Measurements from ENCODE around the gene CGA. TPM values are rescaled to one million over a fixed set of nuclear protein-coding genes. Genes with fewer than 3 reads are reported as not detected.
"Not testable (repeated sequence)": the region's sequence is repeated elsewhere in the genome, so short reads cannot be mapped to it uniquely, and the experiment has no call there.

The CGA gene
- 10 to 100 TPM in 1 of 2 donors, not detected in 1; 10.0 TPM for total RNA-seq
- polyA plus RNA-seq (ENCODE audit: insufficient read length in 2 of 2), result 1 to 10 TPM in 1 of 2 donors, under 1 TPM in 1; 0.59 to 1.9 TPM
- long read RNA-seq, donor 1, transcript CGA-204 (4 exons, 1,010 nt), result major isoform, 8 of 8 reads
- long read RNA-seq, donor 1, partial matches to known transcripts, result 0 of 8 reads
- long read RNA-seq, donor 1, other reads (novel, unspliced or antisense), result 0 of 8 reads
- long read RNA-seq, donor 2, partial matches to known transcripts, result 0 of 2 reads
- long read RNA-seq, donor 2, other reads (novel, unspliced or antisense), result 0 of 2 reads
- long read RNA-seq, donor 3, result 0 reads
- long read RNA-seq, donor 4, result 0 reads

DNA sequence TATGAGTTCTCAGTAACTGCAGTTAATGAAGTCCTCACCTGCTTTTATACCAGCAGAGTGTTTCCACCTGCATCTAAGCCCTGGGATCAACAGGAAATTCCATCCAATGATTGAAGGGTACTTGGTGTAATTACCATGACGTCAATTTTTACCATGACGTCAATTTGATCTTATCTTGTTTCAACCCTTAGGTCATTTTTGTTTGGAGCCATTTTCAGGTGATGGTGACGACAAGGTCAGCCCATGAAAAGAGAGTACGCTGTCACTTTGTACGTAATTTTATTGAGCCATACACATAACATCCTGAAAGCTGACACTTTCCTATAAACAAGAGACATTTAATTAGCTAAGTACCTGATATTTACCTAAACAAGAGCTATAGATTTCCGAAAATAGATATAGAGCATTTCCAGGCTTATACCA, at the start of gene CGA:
CGA (minus strand) TSS at position 20 of the 423 bp plus-strand sequence. CDS start 6,906 bp downstream, outside the sequence.
- no peaks in the 10 kb centered on the region for H3K9me3 ChIP-seq (ENCODE audit: control insufficient read depth, insufficient read depth, low read length)
- no peaks in the 10 kb centered on the region for H3K36me3 ChIP-seq (ENCODE audit: control insufficient read depth, insufficient read depth, low read length)
- no peaks in the 10 kb centered on the region for H3K4me1 ChIP-seq (ENCODE audit: control insufficient read depth, insufficient read depth, low read length)
- H3K27ac ChIP-seq (ENCODE audit: low read depth, low read length), result no peak within 1 kb of the TSS
- no peak within 1 kb of the TSS for H3K4me3 ChIP-seq (ENCODE audit: low read depth, low read length)
- WGBS (ENCODE audit: insufficient coverage), result 85% methylated on average over 4 of the region's 6 CpGs
- DNase-seq (ENCODE audit: low read depth in 4 of 6, low spot score in 6 of 6), result no peak
- no peaks in the 10 kb centered on the region for H3K27me3 ChIP-seq (ENCODE audit: control insufficient read depth, insufficient read depth, low read length)

GRCh38 chr6:87139927-87140326, 45.0 kb upstream of the CGA start:
- not testable (repeated sequence) for H3K27ac ChIP-seq (ENCODE audit: low read depth, low read length); H3K27me3 ChIP-seq (ENCODE audit: control insufficient read depth, insufficient read depth, low read length); H3K4me3 ChIP-seq (ENCODE audit: low read depth, low read length); H3K9me3 ChIP-seq (ENCODE audit: control insufficient read depth, insufficient read depth, low read length); H3K4me1 ChIP-seq (ENCODE audit: control insufficient read depth, insufficient read depth, low read length); DNase-seq (ENCODE audit: low read depth in 4 of 6, low spot score in 6 of 6); H3K36me3 ChIP-seq (ENCODE audit: control insufficient read depth, insufficient read depth, low read length)
- WGBS (ENCODE audit: insufficient coverage), result 96% methylated on average over 8 of the region's 8 CpGs

- H3K9me3 ChIP-seq (ENCODE audit: control insufficient read depth, insufficient read depth, low read length), result no peaks in the 10 kb centered on the region
- no peak overlapping the region for H3K4me3 ChIP-seq (ENCODE audit: low read depth, low read length)
- H3K36me3 ChIP-seq (ENCODE audit: control insufficient read depth, insufficient read depth, low read length), result no peaks in the 10 kb centered on the region
- peak in 1 of 6 donors; percentile 32 for DNase-seq (ENCODE audit: low read depth in 4 of 6, low spot score in 6 of 6)
- no peak overlapping the region for H3K27ac ChIP-seq (ENCODE audit: low read depth, low read length)
- H3K27me3 ChIP-seq (ENCODE audit: control insufficient read depth, insufficient read depth, low read length), result no peaks in the 10 kb centered on the region
- 83% methylated on average over 1 of the region's 1 CpG for WGBS (ENCODE audit: insufficient coverage)
- no peaks in the 10 kb centered on the region for H3K4me1 ChIP-seq (ENCODE audit: control insufficient read depth, insufficient read depth, low read length)
Observed at GRCh38 chr6:87139236-87139635, 44.3 kb upstream of the CGA start.

GRCh38 chr6:87136963-87137362, 42.1 kb upstream of the CGA start:
- WGBS (ENCODE audit: insufficient coverage), result 29% methylated on average over 1 of the region's 1 CpG

DNA sequence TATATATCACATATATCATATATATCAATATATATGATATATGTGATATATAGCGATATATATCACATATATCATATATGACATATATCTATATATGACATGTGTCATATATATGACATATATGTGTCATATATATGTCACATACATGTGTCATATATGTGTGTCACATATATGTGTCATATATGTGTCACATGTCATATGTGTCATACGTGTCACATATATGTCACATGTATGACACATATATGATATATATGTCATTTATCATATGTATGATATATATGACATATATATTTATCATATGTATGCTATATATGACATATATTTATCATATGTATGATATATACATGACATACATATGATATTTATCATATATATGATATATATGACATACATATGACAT, 32.8 kb upstream of the CGA start:
- DNase-seq (ENCODE audit: low read depth in 4 of 6, low spot score in 6 of 6), result no peak
- Histone ChIP-seq H3K27ac (ENCODE audit: low read depth, low read length) (no peak overlapping the region), H3K4me1 (ENCODE audit: control insufficient read depth, insufficient read depth, low read length) (no peaks in the 10 kb centered on the region), H3K36me3 (ENCODE audit: control insufficient read depth, insufficient read depth, low read length) (no peaks in the 10 kb centered on the region), H3K27me3 (ENCODE audit: control insufficient read depth, insufficient read depth, low read length) (no peaks in the 10 kb centered on the region), H3K9me3 (ENCODE audit: control insufficient read depth, insufficient read depth, low read length) (no peaks in the 10 kb centered on the region), H3K4me3 (ENCODE audit: low read depth, low read length) (no peak overlapping the region)
- WGBS (ENCODE audit: insufficient coverage), result no CpG with 5 or more reads among the region's 2 CpGs

More at GRCh38 chr6:87136963-87137362, 42.1 kb upstream of the CGA start:
- no peak overlapping the region for H3K27ac ChIP-seq (ENCODE audit: low read depth, low read length)
- DNase-seq (ENCODE audit: low read depth in 4 of 6, low spot score in 6 of 6), result no peak
- no peaks in the 10 kb centered on the region for H3K36me3 ChIP-seq (ENCODE audit: control insufficient read depth, insufficient read depth, low read length)
- no peaks in the 10 kb centered on the region for H3K9me3 ChIP-seq (ENCODE audit: control insufficient read depth, insufficient read depth, low read length)
- H3K27me3 ChIP-seq (ENCODE audit: control insufficient read depth, insufficient read depth, low read length), result no peaks in the 10 kb centered on the region
- no peak overlapping the region for H3K4me3 ChIP-seq (ENCODE audit: low read depth, low read length)
- H3K4me1 ChIP-seq (ENCODE audit: control insufficient read depth, insufficient read depth, low read length), result no peaks in the 10 kb centered on the region

GRCh38 chr6:87126501-87126900, 31.6 kb upstream of the CGA start:
- Histone ChIP-seq H3K4me3 (ENCODE audit: low read depth, low read length) (no peak overlapping the region), H3K4me1 (ENCODE audit: control insufficient read depth, insufficient read depth, low read length) (no peaks in the 10 kb centered on the region), H3K9me3 (ENCODE audit: control insufficient read depth, insufficient read depth, low read length) (no peaks in the 10 kb centered on the region), H3K27me3 (ENCODE audit: control insufficient read depth, insufficient read depth, low read length) (no peaks in the 10 kb centered on the region), H3K36me3 (ENCODE audit: control insufficient read depth, insufficient read depth, low read length) (no peaks in the 10 kb centered on the region), H3K27ac (ENCODE audit: low read depth, low read length) (no peak overlapping the region)
- no CpG with 5 or more reads among the region's 1 CpG for WGBS (ENCODE audit: insufficient coverage)
- DNase-seq (ENCODE audit: low read depth in 4 of 6, low spot score in 6 of 6), result no peak

DNA sequence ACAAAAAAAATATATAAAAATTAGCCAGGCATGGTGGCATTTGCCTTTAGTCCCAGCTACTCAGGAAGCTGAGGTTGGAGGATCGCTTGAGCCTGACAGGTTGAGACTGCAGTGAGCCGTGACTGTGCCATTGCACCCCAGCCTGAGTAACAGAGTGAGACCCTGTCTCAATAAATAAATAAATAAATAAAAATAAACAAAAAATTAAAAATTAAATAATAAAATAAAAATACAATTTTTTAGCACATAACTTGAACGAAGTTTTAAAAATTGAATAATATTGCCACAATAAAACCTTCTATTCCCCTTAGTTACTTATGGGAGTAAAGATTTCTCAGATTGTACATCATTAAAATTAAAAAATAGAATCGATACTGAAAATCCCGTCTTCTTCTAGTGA, 29.2 kb upstream of the CGA start:
- no CpG with 5 or more reads among the region's 5 CpGs for WGBS (ENCODE audit: insufficient coverage)
- H3K27me3 ChIP-seq (ENCODE audit: control insufficient read depth, insufficient read depth, low read length), result no peaks in the 10 kb centered on the region
- H3K27ac ChIP-seq (ENCODE audit: low read depth, low read length), result no peak overlapping the region
- H3K36me3 ChIP-seq (ENCODE audit: control insufficient read depth, insufficient read depth, low read length), result no peaks in the 10 kb centered on the region
- no peak for DNase-seq (ENCODE audit: low read depth in 4 of 6, low spot score in 6 of 6)
- no peaks in the 10 kb centered on the region for H3K4me1 ChIP-seq (ENCODE audit: control insufficient read depth, insufficient read depth, low read length)
- no peaks in the 10 kb centered on the region for H3K9me3 ChIP-seq (ENCODE audit: control insufficient read depth, insufficient read depth, low read length)
- H3K4me3 ChIP-seq (ENCODE audit: low read depth, low read length), result no peak overlapping the region

GRCh38 chr6:87122477-87122876, 27.6 kb upstream of the CGA start:
- no peak overlapping the region for H3K4me3 ChIP-seq (ENCODE audit: low read depth, low read length)
- no peaks in the 10 kb centered on the region for H3K9me3 ChIP-seq (ENCODE audit: control insufficient read depth, insufficient read depth, low read length)
- H3K4me1 ChIP-seq (ENCODE audit: control insufficient read depth, insufficient read depth, low read length), result no peaks in the 10 kb centered on the region
- no peaks in the 10 kb centered on the region for H3K27me3 ChIP-seq (ENCODE audit: control insufficient read depth, insufficient read depth, low read length)
- DNase-seq (ENCODE audit: low read depth in 4 of 6, low spot score in 6 of 6), result no peak
- H3K27ac ChIP-seq (ENCODE audit: low read depth, low read length), result no peak overlapping the region
- no peaks in the 10 kb centered on the region for H3K36me3 ChIP-seq (ENCODE audit: control insufficient read depth, insufficient read depth, low read length)
- 45% methylated on average over 47 of the region's 51 CpGs for WGBS (ENCODE audit: insufficient coverage)

DNA sequence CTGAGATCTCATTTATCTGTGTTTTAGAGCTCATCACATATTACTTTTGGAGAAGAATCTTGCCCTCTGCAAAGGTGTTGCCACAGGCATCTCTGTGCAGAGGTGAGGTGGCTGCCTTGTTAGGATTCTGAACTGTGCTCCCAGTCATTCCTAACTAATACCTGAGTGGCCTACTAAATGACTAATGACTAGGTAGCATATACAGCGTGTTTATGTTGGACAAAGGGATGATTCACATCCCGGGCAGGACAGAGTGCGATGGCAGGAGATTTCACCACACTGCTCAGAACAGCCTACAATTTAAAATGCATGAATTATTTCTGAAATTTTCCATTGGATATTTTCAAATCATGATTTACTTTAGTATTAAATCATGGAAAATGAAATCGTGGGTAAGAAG, 23.1 kb upstream of the CGA start:
- no peaks in the 10 kb centered on the region for H3K36me3 ChIP-seq (ENCODE audit: control insufficient read depth, insufficient read depth, low read length)
- WGBS (ENCODE audit: insufficient coverage), result no CpG with 5 or more reads among the region's 4 CpGs
- H3K4me1 ChIP-seq (ENCODE audit: control insufficient read depth, insufficient read depth, low read length), result no peaks in the 10 kb centered on the region
- H3K27me3 ChIP-seq (ENCODE audit: control insufficient read depth, insufficient read depth, low read length), result no peaks in the 10 kb centered on the region
- no peak overlapping the region for H3K27ac ChIP-seq (ENCODE audit: low read depth, low read length)
- no peak overlapping the region for H3K4me3 ChIP-seq (ENCODE audit: low read depth, low read length)
- DNase-seq (ENCODE audit: low read depth in 4 of 6, low spot score in 6 of 6), result no peak
- H3K9me3 ChIP-seq (ENCODE audit: control insufficient read depth, insufficient read depth, low read length), result no peaks in the 10 kb centered on the region

DNA sequence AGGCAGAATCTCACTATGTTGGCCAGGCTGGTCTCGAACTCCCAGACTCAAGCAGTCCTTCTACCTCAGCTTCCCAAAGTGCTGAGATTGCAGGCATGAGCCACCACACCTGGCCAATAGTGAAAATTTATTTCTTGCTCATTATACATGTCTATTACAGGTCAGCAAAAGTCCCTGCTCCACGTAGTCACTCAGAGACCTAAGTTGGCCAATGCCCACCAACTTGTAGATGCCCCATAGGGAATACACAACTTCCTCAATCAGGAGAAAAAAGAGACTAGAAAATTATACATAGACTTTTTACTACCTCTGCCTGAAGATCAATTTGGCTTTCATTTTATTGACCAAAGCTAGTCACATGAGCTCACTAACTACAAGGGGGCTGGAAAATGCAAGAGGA, 22.0 kb upstream of the CGA start:
- Histone ChIP-seq H3K27me3 (ENCODE audit: control insufficient read depth, insufficient read depth, low read length) (no peaks in the 10 kb centered on the region), H3K4me3 (ENCODE audit: low read depth, low read length) (no peak overlapping the region), H3K27ac (ENCODE audit: low read depth, low read length) (no peak overlapping the region), H3K9me3 (ENCODE audit: control insufficient read depth, insufficient read depth, low read length) (no peaks in the 10 kb centered on the region), H3K36me3 (ENCODE audit: control insufficient read depth, insufficient read depth, low read length) (no peaks in the 10 kb centered on the region), H3K4me1 (ENCODE audit: control insufficient read depth, insufficient read depth, low read length) (no peaks in the 10 kb centered on the region)
- no peak for DNase-seq (ENCODE audit: low read depth in 4 of 6, low spot score in 6 of 6)
- 50% methylated on average over 1 of the region's 2 CpGs for WGBS (ENCODE audit: insufficient coverage)

Measured in spinal cord (tissue), 10 donors.